Thymus (tissue), 14 donors: Measurements from ENCODE around the gene FGF14. TPM values are rescaled to one million over a fixed set of nuclear protein-coding genes. Genes with fewer than 3 reads are reported as not detected.

ENCODE experiments used
- DNase-seq, 9 donors: peaks; one replicate each; pipeline ENCODE4 v3.0.0-alpha.2; 2013; ENCODE audit warnings: low spot score in 9 of 9, low read depth in 6 of 9, missing footprints in 1 of 9
- H3K27ac ChIP-seq, 2 donors: one replicate each; pipeline ENCODE4 v1.5.1; 2013; ENCODE audit warnings: control low read depth in 1 of 2, low read depth in 1 of 2, low read length in 1 of 2, mild to moderate bottlenecking in 1 of 2, moderate library complexity in 1 of 2
- H3K27me3 ChIP-seq, 2 donors: one replicate each; pipeline ENCODE4 v1.5.1; 2013; ENCODE audit warnings: low read length in 1 of 2; ENCODE audit not compliant: control insufficient read depth in 2 of 2, insufficient read depth in 1 of 2
- H3K36me3 ChIP-seq, 2 donors: one replicate each; pipeline ENCODE4 v1.5.1; 2013; ENCODE audit warnings: low read length in 1 of 2, mild to moderate bottlenecking in 1 of 2, moderate library complexity in 1 of 2; ENCODE audit not compliant: control insufficient read depth in 2 of 2, insufficient read depth in 2 of 2
- H3K4me1 ChIP-seq, 2 donors: one replicate each; pipeline ENCODE4 v1.5.1; 2013; ENCODE audit warnings: low read length in 2 of 2; ENCODE audit not compliant: control insufficient read depth in 2 of 2, insufficient read depth in 2 of 2
- H3K4me3 ChIP-seq, 2 donors: one replicate each; pipeline ENCODE4 v1.5.1; 2013; ENCODE audit warnings: low read length in 2 of 2, control low read depth in 1 of 2, mild to moderate bottlenecking in 1 of 2
- H3K9me3 ChIP-seq, 2 donors: one replicate each; pipeline ENCODE4 v1.5.1; 2013; ENCODE audit warnings: low read length in 1 of 2, mild to moderate bottlenecking in 1 of 2; ENCODE audit not compliant: control insufficient read depth in 2 of 2, insufficient read depth in 1 of 2
- WGBS: extraction: QIAGEN DNeasy Blood & Tissue Kit; methylation state at CpG from one replicate; pipeline ENCODE4 v1.1.7; 2013; 5-methylcytosine and 5-hydroxymethylcytosine counted together
- long read RNA-seq, 10 donors: transcript quantifications; one replicate each; lab custom pipeline, GENCODE V29; 2026
- polyA plus RNA-seq: library from polyadenylated mRNA; stranded (reverse); fragments of 200-250 nt; gene quantifications from one replicate; pipeline ENCODE4 v1.2.3, GENCODE V29; 2013
- total RNA-seq: library from RNA; stranded (reverse); fragments of 120-200 nt; gene quantifications from one replicate; pipeline ENCODE4 v1.2.4, GENCODE V29; 2013
- donor health status: healthy.

The FGF14 gene
- total RNA-seq = 0.14 TPM
- 0.05 TPM for polyA plus RNA-seq
- long read RNA-seq, donor 1 = 0 reads
- long read RNA-seq, donor 2 = 0 reads
- long read RNA-seq, donor 3 = 0 reads
- long read RNA-seq, donor 4 = 0 reads
- long read RNA-seq, donor 5 = 0 reads
- long read RNA-seq, donor 6 = 0 reads
- long read RNA-seq, donor 7 = 0 reads
- long read RNA-seq, donor 8 = 0 reads
- long read RNA-seq, donor 9 = 0 reads
- long read RNA-seq, donor 10 = 0 reads

DNA sequence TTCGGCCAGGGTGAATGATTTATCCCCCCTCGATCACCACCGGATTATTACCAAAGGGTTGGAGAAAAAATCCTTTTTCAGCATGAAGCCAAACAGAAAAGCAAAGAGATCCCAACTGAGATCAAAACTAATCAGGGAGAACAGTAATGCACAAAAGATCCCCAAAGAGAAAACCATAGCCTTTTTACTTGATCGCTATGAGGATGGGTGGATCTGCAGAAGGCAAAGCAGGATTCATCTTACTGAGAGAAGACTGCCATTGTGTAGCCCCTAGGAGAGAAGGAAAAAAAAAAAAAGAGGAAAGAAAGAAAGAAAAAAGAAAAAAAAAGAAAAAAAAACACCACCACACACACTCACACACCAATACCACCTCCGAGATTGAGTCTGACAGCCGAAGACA, at the start of gene FGF14:
FGF14 (minus strand) TSS at position 283 of the 400 bp plus-strand sequence.
- Histone ChIP-seq H3K27me3 (peaks cover 25 to 63% of the 10 kb centered on the region in 2 donors), H3K36me3 (no peaks in the 10 kb centered on the region), H3K4me3 (no peak within 1 kb of the TSS), H3K27ac (no peak within 1 kb of the TSS), H3K9me3 (peaks cover 0 to 4% of the 10 kb centered on the region in 2 donors), H3K4me1 (peaks cover 4 to 12% of the 10 kb centered on the region in 2 donors)
- no peak for DNase-seq
- 17% methylated on average over 6 of the region's 6 CpGs for WGBS

DNA sequence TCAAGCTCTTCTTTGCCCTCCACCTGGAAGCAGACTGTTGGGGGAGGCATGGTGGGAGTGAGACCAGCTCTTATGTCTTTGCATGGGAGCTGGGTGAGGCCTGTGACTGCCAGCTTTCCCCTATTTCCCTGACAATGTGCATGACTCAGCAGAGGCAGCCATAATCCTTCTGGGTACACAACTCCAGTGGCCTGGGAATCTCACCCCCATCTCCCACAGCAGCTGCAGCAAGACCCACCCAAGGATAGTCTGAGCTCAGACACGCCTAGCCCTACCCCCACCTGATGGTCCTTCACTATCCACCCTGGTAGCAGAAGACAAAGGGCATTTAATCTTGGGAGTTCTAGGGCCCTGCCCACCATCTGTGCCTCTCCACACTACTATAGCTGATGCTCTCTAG, 41.4 kb upstream of the FGF14 start:
- 90% methylated on average over 1 of the region's 1 CpG for WGBS

DNA sequence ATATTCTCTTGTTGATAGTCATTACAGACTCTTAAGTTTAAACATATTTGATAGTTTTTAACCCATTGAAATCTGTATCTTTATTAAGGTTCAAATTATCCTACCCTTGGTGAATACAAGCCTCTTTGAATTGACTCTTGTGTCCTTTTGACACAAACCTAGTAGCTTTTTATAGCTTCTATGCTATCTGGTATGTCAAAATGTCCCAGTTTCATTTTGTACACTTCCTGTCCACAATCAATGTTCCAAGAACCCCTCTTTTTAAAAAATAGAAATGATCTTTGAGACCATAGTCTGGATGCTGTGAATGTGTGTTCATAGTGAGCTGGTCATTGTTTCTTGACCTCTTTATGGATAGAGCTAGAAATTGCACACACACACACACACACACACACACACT, 39.2 kb upstream of the FGF14 start:
- H3K36me3 ChIP-seq = no peaks in the 10 kb centered on the region
- no peaks in the 10 kb centered on the region for H3K27me3 ChIP-seq
- H3K27ac ChIP-seq = no peak overlapping the region
- H3K9me3 ChIP-seq = no peaks in the 10 kb centered on the region
- H3K4me1 ChIP-seq = no peaks in the 10 kb centered on the region
- DNase-seq = no peak
- H3K4me3 ChIP-seq = no peak overlapping the region

More for the DNA sequence above, 41.4 kb upstream of the FGF14 start:
- DNase-seq = no peak
- Histone ChIP-seq H3K4me1 (no peaks in the 10 kb centered on the region), H3K4me3 (no peak overlapping the region), H3K27me3 (no peaks in the 10 kb centered on the region), H3K27ac (no peak overlapping the region), H3K9me3 (no peaks in the 10 kb centered on the region), H3K36me3 (no peaks in the 10 kb centered on the region)

DNA sequence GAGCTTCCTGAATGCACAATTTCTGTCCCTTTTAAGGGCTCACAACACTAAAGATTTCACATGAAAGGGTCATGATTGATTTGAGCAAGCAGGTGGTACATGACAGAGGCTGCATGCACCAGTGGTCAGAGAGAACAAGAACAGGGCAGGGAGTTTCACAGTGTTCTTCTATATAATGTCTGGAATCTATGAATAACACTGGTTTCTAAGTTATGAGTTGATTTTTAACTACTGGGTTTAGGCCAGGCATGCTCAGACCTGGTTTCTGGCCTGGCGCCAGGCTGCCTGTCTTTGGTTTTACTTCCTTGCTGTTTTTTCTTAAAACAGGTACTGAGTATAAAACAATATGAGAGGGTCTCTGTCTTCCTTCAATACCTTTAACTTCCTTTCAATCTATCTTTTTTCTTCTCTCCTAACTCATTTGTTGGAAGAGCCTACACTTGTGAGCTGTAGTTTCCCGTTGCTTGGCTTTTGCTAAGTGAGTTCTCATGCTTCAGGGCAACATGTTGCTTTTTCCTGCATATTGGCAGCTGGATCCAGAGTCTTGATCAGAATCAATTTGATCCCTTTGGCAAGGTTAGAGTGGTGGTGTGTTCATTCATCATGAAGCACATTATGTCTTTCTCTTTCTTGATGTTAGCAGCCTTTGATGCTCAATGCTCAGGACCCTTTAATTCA, 38.5 kb upstream of the FGF14 start:
- Histone ChIP-seq H3K9me3 (no peaks in the 10 kb centered on the region), H3K4me1 (no peaks in the 10 kb centered on the region), H3K4me3 (no peak overlapping the region), H3K27me3 (no peaks in the 10 kb centered on the region), H3K36me3 (no peaks in the 10 kb centered on the region), H3K27ac (no peak overlapping the region)
- no peak for DNase-seq
- 90% methylated on average over 2 of the region's 2 CpGs for WGBS

DNA sequence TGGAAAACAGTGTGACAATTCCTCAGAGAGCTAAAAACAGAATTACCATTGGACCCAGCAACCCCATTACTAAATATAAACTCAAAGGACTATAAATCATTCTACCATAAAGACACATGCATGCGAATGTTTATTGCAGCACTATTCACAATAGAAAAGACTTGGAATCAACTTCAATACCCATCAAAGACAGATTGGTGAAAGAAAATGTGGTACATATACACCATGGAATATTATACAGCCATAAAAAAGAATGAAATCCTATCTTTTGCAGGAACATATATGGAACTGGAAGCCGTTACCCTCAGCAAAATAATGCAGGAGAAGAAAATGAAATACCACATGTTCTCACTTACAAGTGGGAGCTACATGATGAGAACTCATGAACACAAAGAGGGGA, 20.8 kb upstream of the FGF14 start:
- Histone ChIP-seq H3K27ac (no peak overlapping the region), H3K4me1 (no peaks in the 10 kb centered on the region), H3K27me3 (no peaks in the 10 kb centered on the region), H3K36me3 (no peaks in the 10 kb centered on the region), H3K4me3 (no peak overlapping the region), H3K9me3 (no peaks in the 10 kb centered on the region)
- no peak for DNase-seq
- WGBS = 91% methylated on average over 2 of the region's 2 CpGs

DNA sequence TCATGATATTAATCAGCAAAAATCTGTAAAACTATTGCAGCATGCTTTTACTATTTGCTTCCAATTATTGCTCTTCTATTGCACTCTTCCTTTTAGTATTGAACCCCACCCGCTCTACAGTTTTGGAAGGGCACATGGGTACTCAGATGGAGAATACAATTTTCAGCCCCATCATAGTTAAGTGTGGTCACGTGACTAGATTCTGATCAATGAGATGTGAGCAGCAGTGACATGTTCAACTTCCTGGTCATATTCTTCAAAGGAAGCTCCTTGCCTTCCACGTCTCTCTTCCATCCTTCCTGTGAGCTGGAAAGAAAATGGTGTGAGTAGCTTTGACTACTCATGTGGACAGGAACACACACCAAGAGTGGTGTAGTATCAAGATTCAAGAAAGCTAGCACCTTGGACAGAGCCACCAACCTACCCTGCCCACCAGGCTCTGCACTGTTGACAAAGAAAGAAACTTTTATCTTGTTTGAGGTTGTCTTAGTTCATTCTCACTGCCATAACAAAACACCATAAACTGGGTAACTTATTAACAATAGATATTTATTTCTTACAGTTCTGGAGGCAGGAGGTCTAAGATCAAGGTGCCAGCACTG, 3.8 kb upstream of the FGF14 start:
- Histone ChIP-seq H3K9me3 (peaks cover 0 to 1% of the 10 kb centered on the region in 2 donors), H3K27ac (no peak overlapping the region), H3K4me3 (no peak overlapping the region), H3K36me3 (no peaks in the 10 kb centered on the region), H3K27me3 (peaks cover 9 to 26% of the 10 kb centered on the region in 2 donors), H3K4me1 (peaks cover 0 to 3% of the 10 kb centered on the region in 2 donors)
- WGBS = 69% methylated on average over 3 of the region's 3 CpGs
- no peak for DNase-seq

DNA sequence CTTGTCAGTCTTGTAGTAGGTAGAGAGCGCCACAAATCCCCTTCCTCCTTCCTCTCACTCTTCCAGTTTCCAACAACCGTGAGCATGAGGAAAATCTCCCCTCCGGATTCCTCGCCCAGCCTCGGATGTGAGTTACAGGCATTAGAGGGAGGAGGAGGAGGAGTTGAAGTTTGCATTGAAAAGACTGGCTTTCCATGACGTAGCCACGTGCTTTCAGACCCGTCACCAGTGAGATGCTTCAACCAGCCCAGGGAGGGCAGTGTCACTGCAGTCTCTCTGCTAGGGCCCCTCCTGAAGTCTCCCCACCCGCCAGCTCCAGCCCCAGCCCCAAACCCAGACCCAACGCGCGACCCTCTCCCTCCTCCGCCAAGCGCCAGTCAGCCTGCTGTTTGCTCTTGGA, 442 bp upstream of the FGF14 start:
- Histone ChIP-seq H3K9me3 (peaks cover 0 to 4% of the 10 kb centered on the region in 2 donors), H3K27ac (no peak overlapping the region), H3K4me3 (no peak overlapping the region), H3K27me3 (peaks cover 25 to 58% of the 10 kb centered on the region in 2 donors), H3K36me3 (no peaks in the 10 kb centered on the region), H3K4me1 (peaks cover 4 to 12% of the 10 kb centered on the region in 2 donors)
- 10% methylated on average over 14 of the region's 14 CpGs for WGBS
- DNase-seq = no peak

DNA sequence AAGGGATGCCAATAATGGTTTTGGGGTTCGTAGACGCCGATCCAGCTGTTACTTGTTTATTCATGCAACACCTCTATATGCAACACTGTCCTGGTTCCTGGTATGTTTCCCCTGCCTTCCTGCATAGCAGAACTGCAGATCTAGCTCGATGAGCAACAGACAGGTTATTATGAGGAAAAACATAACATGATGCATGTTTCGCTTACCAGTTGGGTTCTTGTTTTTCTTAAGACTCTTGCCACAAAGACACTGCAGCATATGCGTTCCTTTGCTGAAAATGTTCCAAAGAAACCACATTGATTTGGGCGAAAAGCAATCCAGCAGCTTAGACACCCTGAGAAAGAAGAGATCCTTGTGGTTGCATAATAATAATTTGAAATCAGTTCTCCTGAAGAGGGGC, 583 bp downstream of the FGF14 start:
- Histone ChIP-seq H3K4me3 (no peak overlapping the region), H3K27ac (no peak overlapping the region), H3K4me1 (peaks cover 4 to 12% of the 10 kb centered on the region in 2 donors), H3K27me3 (peaks cover 25 to 65% of the 10 kb centered on the region in 2 donors), H3K9me3 (peaks cover 0 to 4% of the 10 kb centered on the region in 2 donors), H3K36me3 (no peaks in the 10 kb centered on the region)
- WGBS = 25% methylated on average over 7 of the region's 7 CpGs
- no peak for DNase-seq

DNA sequence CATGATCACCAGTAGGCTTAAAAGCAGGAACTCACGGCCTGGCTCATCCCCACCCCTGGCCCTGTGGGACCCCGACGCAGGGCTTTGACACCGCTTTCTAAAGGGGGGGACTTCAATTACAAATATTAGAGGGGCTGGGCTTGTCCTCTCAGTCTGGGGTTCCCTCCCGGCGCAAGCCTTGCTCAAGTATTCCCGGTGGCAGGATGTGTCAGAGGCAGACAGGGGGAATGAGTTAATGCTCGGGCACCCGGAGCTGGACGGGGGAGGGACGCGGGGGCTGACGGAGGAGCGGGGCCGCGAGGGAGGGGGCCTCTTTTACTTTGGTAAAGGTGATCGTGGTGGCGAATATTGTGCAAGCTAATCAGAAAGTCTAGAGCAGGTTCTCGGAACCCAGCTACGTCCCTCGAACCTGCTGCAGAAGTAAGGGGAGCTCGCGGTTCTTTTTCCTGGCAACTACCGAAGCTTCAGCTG, 1.1 kb downstream of the FGF14 start:
- no peak for DNase-seq
- H3K27ac ChIP-seq = no peak overlapping the region

More for the DNA sequence above, 1.1 kb downstream of the FGF14 start:
- H3K4me1 ChIP-seq = peaks cover 4 to 12% of the 10 kb centered on the region in 2 donors
- H3K36me3 ChIP-seq = no peaks in the 10 kb centered on the region
- H3K27me3 ChIP-seq = peaks cover 28 to 65% of the 10 kb centered on the region in 2 donors
- peak overlapping the region in 1 of 2 donors; percentile 33 for H3K4me3 ChIP-seq
- WGBS = 4% methylated on average over 24 of the region's 24 CpGs
- peaks cover 0 to 4% of the 10 kb centered on the region in 2 donors for H3K9me3 ChIP-seq
